Left colon (tissue), 2 donors: ENCODE data around the gene ATOX1. TPM values are rescaled to one million over a fixed set of nuclear protein-coding genes. Genes with fewer than 3 reads are reported as not detected.
"Not testable (repeated sequence)": the region's sequence is repeated elsewhere in the genome, so short reads cannot be mapped to it uniquely, and the experiment has no call there.

Experiments used
- ATAC-seq: fragments of 200-7000 bp; cut with Tn5 transposase; one replicate; pipeline ENCODE4 v1.9.1; 2020; ENCODE audit warnings: mild to moderate bottlenecking, moderate library complexity
- DNase-seq, 2 donors: peaks; one replicate each; pipeline ENCODE4 v3.0.0-alpha.2; 2020
- intact Hi-C, 2 donors: fragments of 100-400 bp; cut with DNase I in 1 of 2; cut with micrococcal nuclease in 1 of 2; formaldehyde crosslinking; loops; one replicate each; pipeline versions ENCODE4 v1.11.2 to v1.14.0; 2022; cut with DNase I, micrococcal nuclease
- total RNA-seq, 2 donors: library from RNA; stranded (reverse); fragmentation: NEBNext Ultra II Directional; extraction: Animal tissue kit (Norgen Biotek cat#: 25700); gene quantifications; one replicate each; pipeline ENCODE4 v1.2.1, GENCODE V29; 2021
- donor health status: DM: no; HTN: no; CAD: no.
- donor health status: DM: yes; HTN: yes; CAD: no.

The ATOX1 gene
- total RNA-seq, 2 donors from 2014 or later = 48.7 to 49.2 TPM

GRCh38 chr5:151740336-151740942, 18.0 kb downstream of the ATOX1 start:
- DNase-seq = peak; percentile 34 to 37
- ATAC-seq = peak; percentile 66
- intact Hi-C loops = loop anchor here in 1 of 2 donors (1.0 kb wide), 1 partner anchor 82 kb away; no protein-coding TSS in a partner anchor

DNA sequence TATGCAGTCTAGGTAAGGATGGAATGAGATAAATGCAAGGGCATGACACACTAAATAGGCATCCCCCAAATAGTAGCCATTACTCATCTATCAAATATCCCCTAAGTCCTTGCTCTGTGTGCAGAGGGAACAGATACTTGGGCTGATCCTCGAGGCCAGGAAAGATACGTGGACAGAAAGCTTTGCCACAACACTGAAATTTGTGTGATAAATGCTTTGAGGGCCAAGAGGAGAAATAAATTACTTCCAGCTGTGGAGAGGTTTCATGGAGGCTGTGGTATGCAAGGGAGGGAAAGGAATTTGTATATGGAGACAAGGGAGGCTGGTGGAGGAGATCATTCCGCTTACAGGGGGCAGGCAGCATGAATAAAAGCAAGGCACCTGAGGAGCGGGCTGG, 18.5 kb downstream of the ATOX1 start:
- ATAC-seq (no peak), DNase-seq (no peak)
- intact Hi-C loops = loop anchor here (1.0 to 10.0 kb wide), 2 partner anchors 82 to 85 kb away; no protein-coding TSS in a partner anchor

DNA sequence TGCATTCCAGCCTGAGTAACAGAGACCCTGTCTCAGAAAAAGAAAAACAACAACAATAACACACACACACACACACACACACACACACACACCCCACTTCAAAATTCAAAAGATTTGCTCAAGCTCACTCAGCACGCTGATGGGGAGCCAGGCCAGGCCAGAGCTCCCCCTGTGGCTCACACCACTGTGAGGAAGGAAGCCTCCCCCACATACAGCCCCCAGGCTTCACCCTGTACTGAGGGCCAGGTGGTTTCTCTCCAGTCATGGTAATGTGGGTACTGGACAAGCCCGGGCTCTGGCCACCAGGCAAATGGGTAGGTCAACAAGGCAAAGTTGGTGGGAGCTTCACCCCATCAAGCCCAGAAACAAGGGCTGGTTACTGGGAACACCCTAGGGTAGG, 19.0 kb downstream of the ATOX1 start:
- ATAC-seq (no peak), DNase-seq (no peak)
- intact Hi-C loops = loop anchor here in 1 of 2 donors (10.0 kb wide), 1 partner anchor 85 kb away; no protein-coding TSS in a partner anchor

DNA sequence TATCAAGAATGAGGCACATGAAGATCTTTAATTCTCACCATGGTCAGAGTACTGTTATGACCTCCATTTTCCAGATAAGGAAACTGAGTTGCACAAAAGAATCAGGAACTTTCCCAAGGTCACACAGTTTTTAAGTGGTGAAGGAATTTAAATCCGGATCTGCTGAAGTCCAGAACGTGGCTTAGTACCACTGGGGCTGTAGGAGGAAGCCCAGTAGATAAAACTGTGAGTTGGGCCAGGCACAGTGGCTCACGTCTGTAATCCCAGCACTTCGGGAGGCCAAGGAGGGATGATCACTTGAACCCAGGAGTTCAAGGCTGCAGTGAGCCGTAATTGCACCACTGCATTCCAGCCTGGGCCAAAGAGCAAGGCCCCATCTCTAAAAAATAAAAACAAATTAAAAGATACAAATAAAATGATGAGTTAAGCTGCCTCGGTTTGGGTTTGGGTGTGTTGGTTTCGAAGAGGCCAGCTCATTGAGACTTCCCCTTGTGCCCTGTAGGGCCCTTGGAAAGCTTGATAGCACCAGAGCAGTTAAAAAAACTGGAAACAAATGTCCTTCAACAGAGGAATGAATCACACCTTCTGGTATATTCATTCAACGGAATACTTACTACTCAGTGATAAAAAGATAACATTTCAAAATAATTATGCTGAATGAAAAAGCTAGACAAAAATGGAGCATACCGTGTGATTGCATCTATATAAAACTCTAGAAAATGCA, 20.1 kb downstream of the ATOX1 start:
- DNase-seq (no peak), ATAC-seq (no peak)
- intact Hi-C loops = loop anchor here in 1 of 2 donors (10.0 kb wide), 1 partner anchor 83 kb away; no protein-coding TSS in a partner anchor

DNA sequence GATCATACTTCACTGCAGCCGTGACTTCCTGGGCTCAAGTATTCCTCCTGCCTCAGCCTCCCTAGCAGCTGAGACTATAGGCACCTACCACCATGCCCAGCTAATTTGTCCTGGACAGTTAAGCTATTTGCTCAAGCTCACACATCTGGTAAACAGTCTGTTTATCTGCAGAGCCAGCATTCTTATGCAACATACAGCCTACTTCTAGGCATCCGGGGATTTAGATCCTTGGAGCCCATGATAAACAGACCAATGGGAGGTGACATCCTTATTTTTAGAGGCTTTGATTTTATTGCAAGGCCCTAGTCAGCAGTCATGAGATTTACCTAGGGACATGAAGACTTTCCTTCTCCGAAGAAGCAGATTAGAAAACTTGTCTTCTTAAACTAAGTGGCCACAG, 21.0 kb downstream of the ATOX1 start:
- no peak for DNase-seq
- intact Hi-C loops = loop anchor here in 1 of 2 donors (10.0 kb wide), 1 partner anchor 83 kb away; no protein-coding TSS in a partner anchor
- ATAC-seq = no peak

- intact Hi-C loops = loop anchor here in 1 of 2 donors (10.0 kb wide), 1 partner anchor 81 kb away; no protein-coding TSS in a partner anchor
These were observed 22.8 kb downstream of the ATOX1 start for GRCh38 chr5:151735646-151736045.

DNA sequence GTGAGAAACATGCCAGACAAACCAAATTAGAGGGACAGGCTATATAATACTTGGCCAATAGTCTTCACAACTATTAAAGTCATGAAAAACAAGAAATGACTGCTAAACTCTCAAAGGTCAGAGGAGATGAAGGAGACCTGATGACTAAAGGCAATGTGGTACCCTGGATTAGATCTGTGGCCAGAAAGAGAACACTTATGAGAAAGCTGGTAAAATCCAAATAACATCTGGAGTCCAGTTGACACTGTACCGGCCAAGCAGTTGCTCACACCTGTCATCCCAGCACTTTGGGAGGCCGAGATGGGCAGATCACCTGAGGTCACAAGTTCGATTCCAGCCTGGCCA, 24.4 kb downstream of the ATOX1 start:
- ATAC-seq = no peak
- intact Hi-C loops = loop anchor here in 1 of 2 donors (10.0 kb wide), 1 partner anchor 79 kb away; no protein-coding TSS in a partner anchor

More at GRCh38 chr5:151735646-151736045, 22.8 kb downstream of the ATOX1 start:
- ATAC-seq (no peak), DNase-seq (no peak)

DNA sequence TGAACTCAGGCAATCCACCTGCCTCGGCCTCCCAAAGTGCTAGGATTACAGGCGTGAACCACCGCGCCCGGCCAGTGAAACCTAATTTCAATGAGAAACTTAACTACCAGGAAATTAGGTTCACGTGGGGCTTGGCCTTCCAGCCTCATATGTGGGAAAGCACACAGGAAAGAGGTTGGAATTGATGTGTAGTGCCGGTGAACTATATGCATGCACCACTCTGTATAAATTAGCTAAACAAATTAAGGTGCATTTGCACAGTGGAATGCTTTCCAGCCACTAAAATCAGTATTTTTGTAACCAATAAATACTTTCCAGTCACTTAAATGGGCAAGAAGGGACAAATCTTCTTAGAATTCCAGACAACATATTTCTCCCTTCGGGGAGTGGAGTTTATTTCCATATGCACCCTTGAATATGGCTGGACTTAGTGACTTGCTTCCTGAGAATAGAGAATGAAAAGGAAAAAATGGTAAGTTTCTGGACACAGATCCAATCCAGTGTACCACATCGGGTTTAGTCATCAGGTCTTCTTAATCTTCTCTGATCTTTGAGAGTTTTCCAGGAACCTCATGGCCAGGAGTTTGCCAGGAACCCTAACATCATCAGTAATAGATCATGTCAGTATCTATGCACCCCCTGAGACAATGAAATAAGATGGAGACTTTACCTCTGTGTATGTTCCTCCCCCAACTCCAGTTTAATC, 24.9 kb downstream of the ATOX1 start:
- ATAC-seq (no peak), DNase-seq (no peak)
- intact Hi-C loops = loop anchor here in 1 of 2 donors (10.0 kb wide), 1 partner anchor 79 kb away; no protein-coding TSS in a partner anchor

More for the DNA sequence above, 24.4 kb downstream of the ATOX1 start:
- no peak for DNase-seq

- no peak for ATAC-seq
- intact Hi-C loops = loop anchor here in 1 of 2 donors (10.0 kb wide), 1 partner anchor 76 kb away; no protein-coding TSS in a partner anchor
- no peak for DNase-seq
These were observed 28.1 kb downstream of the ATOX1 start for GRCh38 chr5:151730381-151730780.

- intact Hi-C loops, ATAC-seq, DNase-seq: not testable (repeated sequence)
These were observed 28.8 kb downstream of the ATOX1 start for GRCh38 chr5:151729597-151729996.

- ATAC-seq (no peak), DNase-seq (no peak)
- intact Hi-C loops = no loop called here
These were observed 34.1 kb downstream of the ATOX1 start for GRCh38 chr5:151724360-151724759.

DNA sequence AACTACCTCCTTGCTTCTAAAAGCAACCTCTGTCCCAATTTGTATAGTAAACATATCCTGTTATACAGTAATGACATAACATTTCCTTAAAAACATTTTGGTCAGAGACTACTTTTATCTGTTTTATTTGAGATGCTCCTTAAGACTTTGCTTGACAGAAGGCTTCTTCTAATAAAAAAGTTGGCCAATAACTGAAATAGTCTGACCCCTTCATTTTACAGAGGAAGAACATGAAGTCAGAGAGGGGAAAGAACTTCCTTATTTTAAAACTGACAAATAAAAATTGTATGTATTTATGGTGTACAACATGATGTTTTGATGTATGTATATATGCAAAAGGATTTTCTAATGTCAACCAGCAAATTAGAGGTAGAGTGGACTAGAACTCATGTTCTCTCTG, 35.9 kb downstream of the ATOX1 start:
- ATAC-seq = no peak
- intact Hi-C loops = no loop called here

GRCh38 chr5:151721812-151722391, 36.5 kb downstream of the ATOX1 start:
- ATAC-seq = peak; percentile 74

More for the DNA sequence above, 35.9 kb downstream of the ATOX1 start:
- no peak for DNase-seq

DNA sequence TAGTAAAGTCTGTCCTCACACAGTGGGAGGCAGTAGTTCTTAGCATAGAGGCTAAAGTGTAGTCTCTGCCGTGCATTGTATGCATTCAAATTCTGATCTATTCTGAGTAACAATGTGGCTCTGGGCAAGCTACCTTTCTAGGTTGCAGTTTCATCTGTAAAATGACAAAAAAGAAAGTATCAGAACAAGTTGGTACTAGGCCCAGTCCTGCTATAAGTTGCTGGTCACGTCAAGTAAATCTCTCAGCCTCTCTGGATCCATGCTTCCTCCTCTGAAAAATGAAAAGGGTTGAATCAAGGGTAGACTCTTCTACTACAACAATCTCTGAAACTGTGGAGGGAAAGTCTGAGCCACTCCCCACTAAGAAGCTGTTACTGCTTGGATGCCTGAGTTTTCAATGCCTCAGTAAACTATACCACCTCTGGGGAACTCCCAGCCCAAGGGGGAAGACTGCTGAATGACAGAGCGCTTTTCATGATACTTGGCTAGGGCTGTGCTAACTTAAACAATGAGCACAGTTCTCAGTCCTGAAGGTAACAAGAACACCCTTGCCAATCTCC, 37.3 kb downstream of the ATOX1 start:
- intact Hi-C loops = no loop called here
- DNase-seq (no peak), ATAC-seq (no peak)

More at GRCh38 chr5:151721812-151722391, 36.5 kb downstream of the ATOX1 start:
- DNase-seq = no peak
- intact Hi-C loops = no loop called here

- DNase-seq = no peak
- intact Hi-C loops = no loop called here
- ATAC-seq = no peak
These were observed 38.2 kb downstream of the ATOX1 start for GRCh38 chr5:151720215-151720614.

DNA sequence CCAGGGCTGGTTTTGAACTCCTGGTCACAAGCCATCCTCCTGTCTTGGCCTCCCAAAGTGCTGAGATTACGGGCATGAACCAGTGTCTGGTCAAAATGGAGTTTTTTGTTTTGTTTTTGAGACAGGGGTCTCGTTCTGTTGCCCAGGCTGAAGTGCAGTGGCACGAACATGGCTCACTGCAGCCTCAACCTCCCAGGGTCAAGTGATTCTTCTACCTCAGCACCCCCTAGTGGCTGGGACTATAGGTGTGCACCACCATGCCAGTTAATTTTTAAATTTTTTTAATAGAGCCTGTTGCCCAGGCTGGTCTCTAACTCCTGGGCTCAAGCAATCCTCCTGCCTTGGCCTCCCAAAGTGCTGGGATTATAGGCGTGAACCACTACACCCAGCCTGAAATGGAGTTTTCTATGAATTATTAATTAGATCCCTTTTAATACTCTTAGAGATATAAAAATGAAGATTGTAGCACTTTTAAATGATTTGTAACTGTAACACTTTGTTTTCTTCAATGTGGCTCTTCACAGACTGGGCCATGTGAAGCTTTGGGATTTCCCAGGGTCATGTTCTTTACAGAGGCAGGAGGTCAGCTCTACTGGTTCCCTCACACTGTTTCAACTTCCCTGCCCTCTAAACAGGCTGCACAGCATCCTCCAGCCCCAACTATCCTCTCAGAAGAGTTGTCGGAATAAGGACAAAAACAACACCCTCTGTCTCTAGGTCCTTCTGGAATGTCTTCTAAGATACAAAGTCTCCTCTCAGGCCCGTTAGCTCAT, 39.0 kb downstream of the ATOX1 start:
- ATAC-seq (peak; percentile 58), DNase-seq (peak; percentile 34 to 43)
- intact Hi-C loops = no loop called here

DNA sequence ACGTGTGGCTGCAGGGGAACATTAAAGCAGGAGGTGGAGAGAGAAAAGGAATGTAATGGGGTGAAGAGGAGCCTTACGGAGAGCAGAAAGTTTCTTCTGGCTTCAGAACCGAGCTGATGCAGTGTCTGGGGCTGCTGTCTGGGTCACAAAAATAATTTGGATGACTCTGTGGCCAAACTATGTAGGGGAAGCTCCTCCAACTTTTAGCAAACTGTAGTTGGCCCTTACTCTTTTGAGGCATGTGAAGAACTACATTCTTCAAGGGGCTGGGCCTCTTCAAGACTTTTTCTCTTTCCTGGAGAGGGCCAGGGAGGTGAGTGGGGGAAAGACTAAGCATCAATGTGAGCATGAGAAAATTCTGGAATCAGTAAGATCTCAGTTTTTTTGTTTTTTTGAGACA, 39.8 kb downstream of the ATOX1 start:
- DNase-seq (no peak), ATAC-seq (no peak)

GRCh38 chr5:151718153-151718552, 40.3 kb downstream of the ATOX1 start:
- DNase-seq (no peak), ATAC-seq (no peak)
- intact Hi-C loops = no loop called here

More for the DNA sequence above, 39.8 kb downstream of the ATOX1 start:
- intact Hi-C loops = no loop called here
